Natural killer cell (primary cell): ENCODE data around the gene AP2A2. TPM values are rescaled to one million over a fixed set of nuclear protein-coding genes. Genes with fewer than 3 reads are reported as not detected.

Source experiments
- ATAC-seq, 3 donors: fragments of 150-1000 bp in 2 of 3; fragments of 200-7000 bp in 1 of 3; cut with Tn5 transposase; 1 replicate in 1 of 3; 2 replicates in 2 of 3; pipeline ENCODE4 v1.10.0; 2021; ENCODE audit warnings: mild to moderate bottlenecking in 2 of 3, moderate library complexity in 2 of 3
- DNase-seq, 2 donors: peaks; one replicate each; pipeline versions ENCODE4 v3.0.0 to v3.0.0-alpha.2; 2013 to 2021; ENCODE audit warnings: mixed read lengths in 1 of 2
- H3K27ac ChIP-seq: one replicate; pipeline ENCODE4 v1.5.1; 2013; ENCODE audit warnings: mild to moderate bottlenecking, low read length
- H3K27me3 ChIP-seq: one replicate; pipeline ENCODE4 v1.6.1; 2013; ENCODE audit warnings: low read length; ENCODE audit not compliant: control insufficient read depth, insufficient read depth
- H3K36me3 ChIP-seq: one replicate; pipeline ENCODE4 v1.6.1; 2013; ENCODE audit warnings: low read length; ENCODE audit not compliant: control insufficient read depth, insufficient read depth
- H3K4me1 ChIP-seq: one replicate; pipeline ENCODE4 v1.6.1; 2013; ENCODE audit warnings: low read length; ENCODE audit not compliant: control insufficient read depth, insufficient read depth
- H3K4me3 ChIP-seq: one replicate; pipeline ENCODE4 v1.5.1; 2013; ENCODE audit warnings: low read length
- H3K9me3 ChIP-seq: one replicate; pipeline ENCODE4 v1.6.1; 2013; ENCODE audit warnings: low read length; ENCODE audit not compliant: control insufficient read depth, insufficient read depth
- H3K27ac Mint-ChIP-seq, 2 donors: one replicate each; pipeline ENCODE4 v1.8.0; 2022; ENCODE audit warnings: mild to moderate bottlenecking in 2 of 2, mixed read lengths in 2 of 2, moderate library complexity in 1 of 2
- H3K27me3 Mint-ChIP-seq, 2 donors: one replicate each; pipeline ENCODE4 v1.8.0; 2022; ENCODE audit warnings: low read depth in 2 of 2, mixed read lengths in 2 of 2
- H3K36me3 Mint-ChIP-seq: one replicate; pipeline ENCODE4 v1.8.0; 2022; ENCODE audit warnings: mixed read lengths
- H3K4me1 Mint-ChIP-seq, 2 donors: one replicate each; pipeline ENCODE4 v1.8.0; 2022; ENCODE audit warnings: mixed read lengths in 2 of 2
- H3K4me3 Mint-ChIP-seq: one replicate; pipeline ENCODE4 v1.8.0; 2022; ENCODE audit warnings: mild to moderate bottlenecking, moderate library complexity, mixed read lengths
- H3K9me3 Mint-ChIP-seq, 2 donors: one replicate each; pipeline ENCODE4 v1.8.0; 2022; ENCODE audit warnings: mixed read lengths in 2 of 2
- CTCF ChIP-seq: fragments of 200-600 bp; IDR thresholded peaks from one replicate; pipeline ENCODE4 v1.8.0; 2022; ENCODE audit warnings: antibody characterized with exemption
- WGBS: methylation state at CpG from one replicate; pipeline ENCODE4 v1.1.7; 2013; ENCODE audit warnings: missing lambda C conversion rate; ENCODE audit not compliant: insufficient coverage; 5-methylcytosine and 5-hydroxymethylcytosine counted together
- intact Hi-C: fragments of 100-400 bp; cut with micrococcal nuclease; formaldehyde crosslinking; loops from one replicate; pipeline ENCODE4 v1.14.2; 2022
- total RNA-seq, 4 donors: library from RNA; stranded (reverse); fragments of 120-200 nt in 1 of 4; gene quantifications; one replicate each; pipeline versions ENCODE4 v1.2.3 to v1.2.4, GENCODE V29; 2013 to 2022

The AP2A2 gene
- total RNA-seq, 3 donors from 2014 or later (not counting 1 experiment from before 2014, with no cell fraction given) = 57.2 to 120 (median 82.9) TPM

DNA sequence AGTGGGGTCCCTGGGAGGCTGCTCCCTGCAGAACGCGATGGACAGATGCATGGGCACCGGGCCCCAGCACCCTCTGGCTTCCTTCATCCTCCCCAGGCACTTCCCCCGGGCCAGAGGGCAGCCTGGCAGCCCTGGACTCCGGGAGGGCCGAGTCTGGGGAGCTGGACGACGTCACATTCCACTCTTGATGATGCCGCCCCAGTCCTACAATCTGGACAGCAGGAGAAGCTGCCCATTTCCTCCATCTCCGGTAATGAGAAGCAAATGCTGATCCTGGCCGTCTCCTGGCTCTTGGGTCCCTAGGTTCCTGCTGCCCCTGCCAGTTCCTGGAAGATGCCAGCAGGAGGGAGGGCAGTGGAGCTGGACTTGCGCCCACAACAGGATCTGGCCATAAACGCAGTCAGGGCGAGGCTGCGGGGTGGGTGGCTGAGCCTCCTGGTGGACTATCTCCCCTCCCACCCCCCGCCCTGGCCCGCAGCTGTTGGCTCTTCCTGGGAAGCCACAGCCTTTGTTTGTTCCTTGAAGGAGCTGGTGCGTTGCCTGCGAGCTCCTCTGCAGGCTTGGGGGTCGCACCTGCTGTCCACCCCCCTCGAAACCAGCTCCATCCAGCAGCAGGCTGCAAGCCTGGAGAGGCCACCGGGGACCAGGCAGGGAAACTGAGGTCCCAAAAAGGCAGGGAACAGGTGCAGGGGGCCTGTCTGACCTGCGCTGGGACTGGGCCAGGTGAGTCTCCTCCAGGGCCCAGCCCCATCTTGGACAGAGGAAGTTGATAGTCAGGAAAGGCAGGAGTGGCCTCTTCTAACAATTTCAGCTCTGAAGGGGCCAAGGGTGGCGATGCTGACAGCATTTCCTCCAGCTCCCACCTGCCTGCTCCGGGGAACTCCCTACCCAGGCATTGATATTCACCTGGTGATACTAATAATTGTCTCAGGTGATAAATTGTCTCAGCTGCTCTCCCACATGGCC lies 128.8 kb downstream of the AP2A2 start:
- Mint-ChIP-seq H3K4me1 (peaks cover 4 to 5% of the 10 kb centered on the region in 2 donors), H3K27ac (no peak overlapping the region), H3K27me3 (peaks cover 5 to 13% of the 10 kb centered on the region in 2 donors), H3K36me3 (no peaks in the 10 kb centered on the region), H3K9me3 (no peaks in the 10 kb centered on the region), H3K4me3 (no peak overlapping the region)
- intact Hi-C loops = no loop called here
- Histone ChIP-seq H3K4me1 (peaks cover 8% of the 10 kb centered on the region), H3K9me3 (no peaks in the 10 kb centered on the region), H3K27ac (no peak overlapping the region), H3K4me3 (no peak overlapping the region), H3K27me3 (peaks cover 5% of the 10 kb centered on the region), H3K36me3 (no peaks in the 10 kb centered on the region)
- DNase-seq = no peak
- no peak for ATAC-seq
- TF ChIP-seq CTCF = no peak
- 83% methylated on average over 25 of the region's 25 CpGs for WGBS

DNA sequence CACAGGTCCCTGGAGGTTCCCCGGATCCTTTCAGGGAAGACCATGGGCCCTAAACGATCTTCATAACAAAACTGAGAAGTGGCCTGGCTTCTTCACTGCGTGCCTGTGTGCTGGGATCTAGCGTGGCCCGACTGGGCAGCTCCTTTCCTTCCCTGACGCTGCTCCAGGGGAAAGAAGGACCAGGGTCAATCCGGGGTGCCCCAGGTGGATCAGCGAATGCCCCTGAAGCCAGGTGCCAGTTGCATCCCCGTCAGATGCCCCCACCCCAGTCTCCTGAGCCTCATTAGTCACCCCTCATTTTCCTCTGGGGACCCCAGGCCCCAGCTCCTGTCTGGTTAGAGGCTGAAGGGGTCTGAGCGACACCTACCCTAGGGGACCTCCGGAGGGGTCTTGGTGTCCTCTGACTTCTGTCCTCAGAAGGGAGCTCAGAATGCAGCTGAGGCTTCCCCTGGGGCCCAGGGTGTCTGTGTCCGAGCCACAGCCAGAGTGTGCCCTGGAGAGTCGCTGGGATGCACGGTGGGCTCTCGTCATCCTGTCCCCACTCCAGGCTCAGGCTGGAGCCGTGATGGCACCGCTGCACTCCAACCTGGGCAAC lies 129.5 kb downstream of the AP2A2 start:
- Histone ChIP-seq H3K9me3 (no peaks in the 10 kb centered on the region), H3K27ac (no peak overlapping the region), H3K4me3 (no peak overlapping the region), H3K27me3 (peaks cover 3% of the 10 kb centered on the region), H3K4me1 (peaks cover 8% of the 10 kb centered on the region), H3K36me3 (no peaks in the 10 kb centered on the region)
- intact Hi-C loops = no loop called here
- Mint-ChIP-seq H3K4me1 (peaks cover 4 to 5% of the 10 kb centered on the region in 2 donors), H3K9me3 (no peaks in the 10 kb centered on the region), H3K4me3 (no peak overlapping the region), H3K36me3 (no peaks in the 10 kb centered on the region), H3K27ac (no peak overlapping the region), H3K27me3 (peaks cover 7 to 11% of the 10 kb centered on the region in 2 donors)
- DNase-seq (peak in 1 of 2 donors; percentile 1), ATAC-seq (no peak)
- no peak for TF ChIP-seq CTCF
- WGBS = 91% methylated on average over 17 of the region's 17 CpGs

DNA sequence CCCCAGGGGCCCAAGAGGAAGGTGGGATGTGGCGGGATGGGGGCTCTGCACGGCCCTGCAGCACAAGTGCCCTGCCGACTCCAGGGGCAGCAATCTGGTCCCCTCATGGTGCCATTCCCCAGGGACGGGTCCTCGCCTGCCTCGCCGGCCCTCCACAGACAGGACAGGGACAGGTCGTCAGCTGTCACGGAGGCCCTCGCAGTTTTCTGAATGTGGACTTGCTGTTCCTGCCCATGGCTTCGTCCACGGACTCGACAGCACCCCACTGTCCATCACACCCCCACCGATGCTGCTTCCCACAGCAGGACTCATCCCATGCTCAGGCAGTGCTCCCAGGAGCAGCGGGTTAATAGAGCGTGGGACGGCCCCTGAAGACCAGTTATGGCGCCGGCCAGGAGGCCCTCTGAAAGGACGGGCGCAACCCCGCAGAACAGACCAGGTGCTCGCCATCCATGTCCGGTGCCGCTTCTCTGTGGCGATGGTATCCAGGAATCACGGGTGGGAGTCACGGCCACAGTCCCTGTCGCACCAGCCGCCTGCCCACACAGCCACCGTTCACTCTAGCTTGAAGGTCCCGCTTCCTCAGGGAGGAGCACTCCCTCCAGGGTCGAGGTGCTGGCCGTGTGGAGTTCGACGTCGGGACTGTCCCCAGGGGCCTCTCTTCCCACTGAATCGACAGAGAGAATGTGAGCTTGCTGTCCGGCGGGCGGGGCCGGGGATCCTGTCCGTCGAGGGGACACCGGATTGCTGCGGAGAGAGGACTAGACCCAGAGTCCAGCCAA lies 130.5 kb downstream of the AP2A2 start:
- H3K9me3 ChIP-seq = no peaks in the 10 kb centered on the region
- intact Hi-C loops = no loop called here
- H3K9me3 Mint-ChIP-seq = no peaks in the 10 kb centered on the region

More for the DNA sequence above, 130.5 kb downstream of the AP2A2 start:
- no peaks in the 10 kb centered on the region for H3K27me3 ChIP-seq
- no peak overlapping the region for H3K27ac ChIP-seq
- H3K27ac Mint-ChIP-seq = no peak overlapping the region
- peaks cover 2% of the 10 kb centered on the region for H3K4me1 ChIP-seq
- no peaks in the 10 kb centered on the region for H3K36me3 ChIP-seq
- peaks cover 6 to 7% of the 10 kb centered on the region in 2 donors for H3K27me3 Mint-ChIP-seq
- peaks cover under 1% of the 10 kb centered on the region in 2 donors for H3K4me1 Mint-ChIP-seq
- TF ChIP-seq CTCF = no peak
- no peak overlapping the region for H3K4me3 ChIP-seq
- no peaks in the 10 kb centered on the region for H3K36me3 Mint-ChIP-seq
- no peak overlapping the region for H3K4me3 Mint-ChIP-seq
- WGBS = 89% methylated on average over 46 of the region's 46 CpGs
- no peak for ATAC-seq
- peak in 1 of 2 donors; percentile 11 for DNase-seq
